ENCODE results near the gene UNK. TPM values are rescaled to one million over a fixed set of nuclear protein-coding genes. Genes with fewer than 3 reads are reported as not detected.

The UNK gene
- total and polyA plus RNA-seq, 11 donors = 11.3 to 27.5 (median 16.3) TPM

- H3K4me3 ChIP-seq = no peak overlapping the region
- WGBS, 4 donors = 66 to 84% (median 80%) methylated on average over 3 to 17 of the region's 17 CpGs
- no peak overlapping the region for H3K27ac ChIP-seq
- intact Hi-C loops (cut with DNase I) = loop anchor here in 2 of 10 donors (10.0 kb wide), 1 partner anchor 316 kb away; no protein-coding TSS in a partner anchor
- TF ChIP-seq POLR2A (IDR thresholded peaks at IDR 0.05) = no peak
- DNase-seq (no peak), ATAC-seq (no peak)
- peaks cover 0 to 9% (median 0%) of the 10 kb centered on the region in 12 donors for H3K4me1 ChIP-seq
- peaks cover 0 to 8% (median 0%) of the 10 kb centered on the region in 9 donors for H3K36me3 ChIP-seq
- no peaks in the 10 kb centered on the region for H3K27me3 ChIP-seq
- H3K9me3 ChIP-seq = no peaks in the 10 kb centered on the region
Measured at GRCh38 chr17:75740631-75741077, 44.0 kb upstream of the UNK start.

GRCh38 chr17:75742337-75742736, 42.3 kb upstream of the UNK start:
- no peak overlapping the region for H3K27ac ChIP-seq
- 85 to 89% (median 88%) methylated on average over 24 to 25 of the region's 25 CpGs for WGBS, 4 donors
- TF ChIP-seq POLR2A (IDR thresholded peaks at IDR 0.05) (no peak), CTCF (IDR thresholded peaks at IDR 0.05) (no peak)
- no peak for ATAC-seq
- H3K4me3 ChIP-seq = no peak overlapping the region
- no peak for DNase-seq
- peaks cover 0 to 3% (median 0%) of the 10 kb centered on the region in 9 donors for H3K36me3 ChIP-seq
- intact Hi-C loops (cut with DNase I) = loop anchor here in 2 of 10 donors (10.0 kb wide), 1 partner anchor 318 kb away; no protein-coding TSS in a partner anchor
- H3K4me1 ChIP-seq = peaks cover 0 to 13% (median under 1%) of the 10 kb centered on the region in 12 donors
- H3K9me3 ChIP-seq = no peaks in the 10 kb centered on the region
- no peaks in the 10 kb centered on the region for H3K27me3 ChIP-seq

- peaks cover 0 to 11% (median 5%) of the 10 kb centered on the region in 12 donors for H3K4me1 ChIP-seq
- DNase-seq (no peak), ATAC-seq (no peak)
- H3K27me3 ChIP-seq = no peaks in the 10 kb centered on the region
- H3K36me3 ChIP-seq = peaks cover 0 to 3% (median 0%) of the 10 kb centered on the region in 9 donors
- no peak overlapping the region for H3K4me3 ChIP-seq
- H3K9me3 ChIP-seq = no peaks in the 10 kb centered on the region
- intact Hi-C loops (cut with DNase I) = loop anchor here in 2 of 10 donors (10.0 kb wide), 1 partner anchor 319 kb away; no protein-coding TSS in a partner anchor
- TF ChIP-seq CTCF (IDR thresholded peaks at IDR 0.05) (no peak), POLR2A (IDR thresholded peaks at IDR 0.05) (no peak)
- 93 to 94% (median 94%) methylated on average over 11 to 25 of the region's 25 CpGs for whole genome bisulfite sequencing, 4 donors
- H3K27ac ChIP-seq = no peak overlapping the region
Measured at GRCh38 chr17:75743625-75744206, 40.9 kb upstream of the UNK start.

GRCh38 chr17:75748706-75749105, 35.9 kb upstream of the UNK start:
- H3K4me3 ChIP-seq = no peak overlapping the region
- H3K36me3 ChIP-seq = peaks cover 0 to 11% (median 0%) of the 10 kb centered on the region in 9 donors
- H3K27me3 ChIP-seq = no peaks in the 10 kb centered on the region
- WGBS, 4 donors = 73 to 89% (median 81%) methylated on average over 9 of the region's 9 CpGs
- TF ChIP-seq CTCF (IDR thresholded peaks at IDR 0.05) (no peak), POLR2A (IDR thresholded peaks at IDR 0.05) (no peak)
- intact Hi-C loops (cut with DNase I) = loop anchor here (1.0 to 10.0 kb wide), 11 partner anchors 69 to 324 kb away; partner anchors contain the start of gene SMIM5 (in 7 of the 10)
- no peak overlapping the region for H3K27ac ChIP-seq
- no peaks in the 10 kb centered on the region for H3K9me3 ChIP-seq
- ATAC-seq (no peak), DNase-seq (no peak)
- peaks cover 0 to 26% (median 13%) of the 10 kb centered on the region in 12 donors for H3K4me1 ChIP-seq

All from heart left ventricle (tissue), 16 donors.